Activated naive CD4-positive, alpha-beta T cell (primary cell): ENCODE data around the gene DCPS.
"Not testable (repeated sequence)": the region's sequence is repeated elsewhere in the genome, so short reads cannot be mapped to it uniquely, and the experiment has no call there.

Source experiments
- DNase-seq, 4 experiments: peaks; one replicate each; lab custom pipeline; 2025; lab: John Stamatoyannopoulos, UW

Gene DCPS

GRCh38 chr11:126361400-126361799 lies 57.5 kb downstream of the DCPS start:
- DNase-seq: no peak

- no peak for DNase-seq
Measured at GRCh38 chr11:126362879-126363655, 59.2 kb downstream of the DCPS start.

GRCh38 chr11:126363706-126364248 lies 59.9 kb downstream of the DCPS start:
- no peak for DNase-seq

- DNase-seq: not testable (repeated sequence)
Measured at GRCh38 chr11:126364735-126365134, 60.9 kb downstream of the DCPS start.

- not testable (repeated sequence) for DNase-seq
Measured at GRCh38 chr11:126365508-126365907, 61.6 kb downstream of the DCPS start.

GRCh38 chr11:126366064-126366822 lies 62.4 kb downstream of the DCPS start:
- DNase-seq: no peak

- DNase-seq: not testable (repeated sequence)
Measured at GRCh38 chr11:126366823-126367654, 63.2 kb downstream of the DCPS start.

- not testable (repeated sequence) for DNase-seq
Measured at GRCh38 chr11:126367806-126368205, 63.9 kb downstream of the DCPS start.

- not testable (repeated sequence) for DNase-seq
Measured at GRCh38 chr11:126368336-126369119, 64.7 kb downstream of the DCPS start.

GRCh38 chr11:126370016-126370415 lies 66.2 kb downstream of the DCPS start:
- no peak for DNase-seq

GRCh38 chr11:126371595-126371994 lies 67.7 kb downstream of the DCPS start:
- DNase-seq: no peak

GRCh38 chr11:126373389-126374066 lies 69.7 kb downstream of the DCPS start:
- not testable (repeated sequence) for DNase-seq

GRCh38 chr11:126374562-126375300 lies 70.9 kb downstream of the DCPS start:
- DNase-seq: not testable (repeated sequence)

GRCh38 chr11:126375726-126376125 lies 71.9 kb downstream of the DCPS start:
- DNase-seq: no peak

GRCh38 chr11:126378763-126379162 lies 74.9 kb downstream of the DCPS start:
- DNase-seq: no peak

- DNase-seq: no peak
Measured at GRCh38 chr11:126380909-126381308, 77.0 kb downstream of the DCPS start.

- DNase-seq: not testable (repeated sequence)
Measured at GRCh38 chr11:126381960-126382359, 78.1 kb downstream of the DCPS start.

- not testable (repeated sequence) for DNase-seq
Measured at GRCh38 chr11:126382641-126383040, 78.8 kb downstream of the DCPS start.
